GM18868 (cell line): ENCODE results near the gene ETFB.
"Not testable (repeated sequence)": the region's sequence is repeated elsewhere in the genome, so short reads cannot be mapped to it uniquely, and the experiment has no call there.

ENCODE experiments used
- ATAC-seq: cut with Tn5 transposase; IDR thresholded peaks from one replicate; pipeline ENCODE4 v1.9.1; 2021; ENCODE audit warnings: mild to moderate bottlenecking, moderate library complexity; ENCODE audit not compliant: unreplicated experiment

Gene ETFB

DNA sequence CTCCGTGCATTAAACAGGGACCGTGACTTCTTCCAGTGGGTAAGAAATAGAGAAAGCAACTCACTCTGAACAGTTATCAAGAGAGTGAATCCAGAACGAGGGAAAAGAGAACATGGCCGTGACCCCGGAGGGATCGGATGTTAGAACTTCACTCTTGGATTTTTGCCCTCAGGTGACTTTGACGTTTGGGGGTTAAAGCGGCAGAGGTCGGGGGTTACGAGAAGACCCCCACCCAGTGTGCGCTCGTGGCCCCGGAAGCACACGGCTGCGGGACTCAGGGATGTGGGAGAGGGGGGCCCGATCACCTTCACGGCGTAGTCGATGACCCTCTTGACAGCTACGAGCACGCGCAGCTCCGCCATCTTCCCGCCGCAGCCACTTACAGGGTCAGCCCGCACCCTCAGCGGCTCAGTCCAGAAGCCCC, at the start of gene ETFB:
Gene ETFB, minus strand, starts transcription at position 424 of the 424 bp plus-strand sequence. Its CDS starts 62 bp downstream, at position 362.
- ATAC-seq = no peak

DNA sequence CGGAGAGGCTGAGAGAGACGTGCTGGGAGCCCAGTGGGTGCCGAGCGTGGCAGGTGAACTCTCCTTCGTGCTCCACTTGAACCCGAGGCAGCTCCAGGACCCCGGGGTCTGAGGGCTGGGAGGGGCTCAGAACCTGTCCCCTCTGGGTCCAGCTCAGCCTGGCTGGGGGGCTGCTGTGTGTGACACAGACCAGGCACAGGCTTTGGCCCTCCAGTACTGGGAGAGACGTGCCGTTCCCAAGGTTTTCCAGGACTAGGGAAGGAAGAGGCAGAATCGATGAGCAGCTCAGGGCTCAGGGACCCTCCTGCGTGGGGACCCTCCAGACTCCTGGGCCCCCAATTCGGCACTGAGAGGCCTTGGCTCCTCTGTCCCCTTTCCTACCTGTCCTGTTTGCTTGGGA, 49.0 kb upstream of the ETFB start:
- no peak for ATAC-seq

DNA sequence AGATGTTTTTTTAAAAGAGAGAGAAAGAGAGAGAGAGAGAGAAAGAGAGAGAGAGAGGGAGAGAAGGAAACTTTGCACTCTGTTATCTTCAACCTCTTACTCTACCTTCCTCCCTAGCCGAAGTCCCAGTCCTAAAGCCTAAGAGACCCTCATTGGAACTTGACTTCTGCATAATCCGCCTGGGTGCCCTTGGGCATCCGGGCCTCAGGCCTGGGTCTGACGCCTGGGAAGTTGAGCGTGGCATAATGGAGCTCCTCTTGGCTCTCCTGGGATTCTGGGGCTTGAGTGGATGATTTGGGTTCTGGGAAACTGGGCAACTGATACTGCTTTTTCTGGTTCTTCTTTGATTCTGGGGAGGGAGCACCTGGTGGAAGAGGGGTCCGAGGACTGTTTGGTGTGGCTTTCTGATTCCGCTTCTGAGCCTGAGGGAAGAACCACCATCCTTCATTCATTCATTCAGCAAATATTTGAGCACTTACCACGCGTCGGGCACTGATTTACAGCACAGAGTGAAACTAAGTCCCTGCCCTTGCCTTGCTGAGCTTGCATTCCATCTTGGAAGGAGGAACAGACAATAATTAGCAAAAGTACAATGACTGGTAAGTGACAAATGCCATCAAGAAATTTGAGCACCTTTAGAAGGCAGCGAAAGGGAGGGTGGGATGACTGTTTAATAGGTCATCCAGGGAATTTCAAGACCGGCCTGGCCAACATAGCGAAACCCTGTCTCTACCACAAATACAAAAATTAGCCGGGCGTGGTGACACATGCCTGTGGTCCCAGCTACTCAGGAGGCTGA, 45.0 kb upstream of the ETFB start:
- no peak for ATAC-seq

DNA sequence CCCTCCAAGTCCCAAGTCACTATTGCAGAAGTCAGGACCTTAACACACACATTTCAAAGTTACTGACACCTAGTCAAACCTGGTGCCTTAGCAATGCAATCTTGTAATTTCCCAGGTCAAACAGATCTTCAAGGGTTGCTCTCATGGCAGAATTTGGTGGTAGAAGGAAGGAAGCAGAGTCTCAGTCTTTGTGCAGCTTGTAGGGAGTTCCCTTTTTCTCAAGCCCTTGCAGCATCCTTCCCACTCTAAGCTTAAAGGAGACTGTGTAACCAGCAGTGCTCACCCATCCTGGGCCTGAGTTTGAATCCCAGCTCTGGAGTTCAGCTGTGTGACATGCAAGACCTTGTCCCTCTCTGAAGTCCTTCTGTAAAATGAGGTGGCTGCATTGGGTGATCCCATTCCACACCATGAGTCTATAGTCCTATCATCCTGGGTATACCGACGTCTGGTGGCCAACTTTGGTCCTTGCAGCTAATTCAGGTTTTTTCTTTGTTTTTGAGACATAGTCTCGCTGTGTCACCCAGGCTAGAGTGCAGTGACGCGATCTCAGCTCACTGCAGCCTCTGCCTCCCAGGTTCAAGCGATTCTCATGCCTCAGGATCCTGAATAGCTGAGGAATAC, 41.4 kb upstream of the ETFB start:
- ATAC-seq = no peak

DNA sequence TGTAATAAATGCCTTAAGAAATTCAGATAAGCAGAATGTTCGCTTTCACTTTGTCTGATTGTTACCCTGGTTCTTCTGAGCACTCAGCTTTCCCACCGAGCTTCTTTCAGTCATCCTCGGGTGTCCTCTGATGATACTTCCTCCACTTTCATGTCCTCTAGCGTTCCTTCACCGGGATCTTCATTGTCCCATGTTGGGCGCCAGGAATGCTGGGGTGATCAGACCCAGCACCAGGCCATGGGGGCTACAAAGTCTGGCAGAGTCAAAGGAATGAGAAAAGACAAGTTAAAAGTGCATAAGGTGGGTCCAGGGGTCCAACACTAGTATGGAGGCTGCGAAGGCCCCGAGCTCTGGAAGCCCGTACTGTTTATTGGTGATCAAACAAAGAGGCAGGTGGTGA, 35.9 kb upstream of the ETFB start:
- no peak for ATAC-seq

DNA sequence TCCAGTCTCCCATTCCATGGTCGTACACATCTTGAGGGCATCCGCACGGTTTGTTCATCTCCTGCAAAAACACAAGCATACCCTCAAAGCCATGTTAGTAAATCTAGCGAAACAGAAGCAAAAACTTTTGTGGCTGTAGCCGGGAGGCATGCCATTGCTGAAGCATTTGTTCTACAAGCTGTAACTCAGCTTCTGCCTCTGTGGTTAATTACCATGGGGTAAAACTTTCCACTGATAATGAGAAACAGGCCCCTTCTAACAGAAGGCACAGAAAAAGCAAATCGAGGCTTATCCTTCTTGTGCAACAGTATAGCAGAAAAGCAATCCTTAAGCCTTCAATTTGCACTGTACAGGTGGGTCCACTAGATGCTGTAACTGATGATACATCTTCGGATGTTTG, 33.7 kb upstream of the ETFB start:
- ATAC-seq = not testable (repeated sequence)

DNA sequence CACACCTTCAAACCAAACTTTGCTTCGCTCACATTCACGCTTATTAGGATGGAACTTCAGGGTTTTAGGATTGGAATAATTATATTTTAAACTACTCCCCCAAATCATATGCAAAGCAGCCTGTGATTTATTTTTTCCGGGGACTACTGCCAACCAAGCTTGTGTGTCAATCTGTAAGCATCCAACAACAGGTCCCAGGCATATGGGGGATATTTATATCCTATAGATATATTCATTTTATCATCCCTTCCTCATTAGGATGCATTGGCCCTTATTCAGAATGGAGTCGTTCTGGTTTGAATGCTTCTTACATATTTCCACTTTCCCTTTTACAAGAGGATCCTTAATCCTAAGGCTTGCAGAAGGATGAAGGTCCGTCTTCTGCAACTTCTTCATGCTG, 33.0 kb upstream of the ETFB start:
- ATAC-seq = no peak

DNA sequence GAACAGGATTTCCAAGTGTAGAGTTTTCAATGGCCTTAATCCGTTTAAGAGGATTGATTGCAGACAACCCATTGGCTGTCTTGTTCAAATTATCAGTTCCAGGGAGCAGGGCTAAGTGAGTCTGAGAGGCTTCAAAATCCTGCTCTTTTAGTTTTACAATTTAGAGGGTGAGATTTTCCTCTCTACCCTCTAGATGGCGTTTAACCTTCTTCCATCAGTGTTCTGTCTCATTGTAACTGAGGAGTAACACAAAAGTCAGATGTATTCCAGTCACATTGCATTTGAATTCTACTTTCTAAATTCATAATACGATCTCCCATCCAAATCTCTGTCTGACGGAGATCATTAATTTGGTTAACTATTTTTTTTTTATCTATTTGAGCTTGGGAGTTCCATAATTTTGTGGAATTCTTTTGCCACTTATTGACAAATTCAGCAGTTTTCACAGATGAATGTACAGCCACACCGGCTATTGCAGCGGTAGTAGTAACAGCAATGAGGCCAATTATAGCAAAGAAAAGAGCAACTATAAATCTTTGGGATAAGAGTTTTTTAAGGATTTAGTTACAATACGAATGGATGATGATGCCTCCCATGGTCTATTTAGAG, 32.0 kb upstream of the ETFB start:
- no peak for ATAC-seq

DNA sequence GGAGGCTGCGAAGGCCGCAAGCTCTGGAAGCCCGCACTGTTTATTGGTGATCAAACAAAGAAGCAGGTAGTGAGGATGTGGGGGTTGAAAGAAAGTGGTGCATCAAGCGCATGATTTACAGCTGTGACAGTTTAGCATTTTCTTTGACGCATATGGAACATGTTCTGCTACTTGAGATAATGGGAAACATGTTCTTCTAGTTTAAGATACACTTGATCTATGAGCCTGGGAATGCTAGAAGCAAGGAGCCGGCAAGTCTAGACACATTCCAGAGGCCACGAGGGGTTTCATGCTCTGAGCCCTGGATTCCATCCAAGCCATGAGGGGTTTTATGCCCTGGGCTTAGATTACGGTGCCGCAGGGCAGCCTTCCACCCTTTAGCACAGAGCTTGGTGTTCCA, 31.3 kb upstream of the ETFB start:
- ATAC-seq = not testable (repeated sequence)

DNA sequence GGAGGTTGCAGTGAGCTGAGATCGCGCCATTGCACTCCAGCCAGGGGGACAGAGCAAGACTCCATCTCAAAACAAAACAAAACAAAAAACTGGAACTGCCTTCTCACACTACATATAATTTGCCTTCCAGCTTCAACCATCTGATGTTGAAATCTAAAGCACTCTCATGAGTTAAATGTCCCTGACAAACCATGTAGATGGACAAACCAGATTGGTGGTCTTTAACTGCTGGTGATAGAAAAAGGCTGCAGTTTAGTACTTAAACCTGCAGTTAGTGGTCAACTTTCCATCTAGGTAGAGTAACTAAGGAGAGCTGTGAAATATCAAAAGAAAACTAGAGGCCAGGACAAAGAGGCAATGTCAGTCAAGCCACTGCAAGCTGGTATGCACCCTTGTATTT, 30.0 kb upstream of the ETFB start:
- no peak for ATAC-seq

DNA sequence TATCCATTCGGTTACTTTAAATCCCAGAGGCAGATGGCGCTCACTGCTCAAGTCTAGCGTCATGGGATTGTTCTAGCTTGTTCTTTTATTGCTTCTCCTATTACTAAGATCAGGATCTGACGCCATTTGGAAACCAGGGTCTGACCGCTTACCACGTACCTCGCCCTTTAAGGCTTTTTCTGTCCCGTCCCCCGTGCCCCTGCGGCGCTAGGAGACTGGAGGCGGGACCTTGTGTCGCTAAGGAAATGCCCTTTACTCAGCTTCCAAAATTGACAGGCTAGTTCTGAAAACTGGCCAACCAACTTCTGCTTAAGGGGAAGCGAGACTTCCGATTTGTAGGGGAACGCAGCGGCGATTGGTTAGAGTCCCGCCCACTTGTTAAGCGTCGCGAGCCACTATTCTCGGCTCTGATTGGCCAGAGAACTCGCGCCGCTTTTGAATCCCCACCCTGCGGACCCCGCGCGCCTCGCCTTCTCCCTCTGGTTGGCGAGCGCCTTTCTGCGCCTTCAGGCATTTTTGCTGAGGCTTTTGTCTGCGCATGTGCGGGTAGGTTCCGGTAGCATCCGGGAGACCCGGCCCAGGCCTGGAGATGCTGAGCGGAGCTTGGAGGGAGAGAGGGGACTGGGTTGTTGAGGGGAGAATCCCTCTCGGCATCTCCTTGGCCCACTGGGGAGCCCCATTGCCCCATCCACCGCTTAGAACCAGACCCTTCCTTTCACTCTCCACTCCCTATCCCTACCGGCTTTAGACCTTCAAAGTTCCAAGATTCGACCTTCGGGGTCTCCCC, 28.1 kb upstream of the ETFB start:
- peak; percentile 79 for ATAC-seq

DNA sequence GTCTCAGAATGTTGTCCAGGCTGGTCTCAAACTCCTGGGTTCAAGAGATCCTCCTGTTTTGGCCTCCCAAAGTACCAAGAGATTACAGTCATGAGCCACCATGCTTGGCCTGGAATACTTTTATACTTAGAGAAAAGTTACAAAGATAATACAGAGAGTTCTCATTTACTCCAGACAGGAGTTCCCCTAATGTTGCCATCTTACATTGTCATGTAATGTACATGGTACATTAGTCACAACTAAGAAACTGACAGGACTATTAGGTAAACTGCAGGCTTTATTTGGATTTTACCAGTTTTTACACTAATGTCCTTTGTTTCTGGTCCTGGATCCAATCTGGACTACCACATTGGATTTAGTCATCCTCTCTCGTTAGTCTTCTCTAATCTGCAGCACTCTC, 26.5 kb upstream of the ETFB start:
- no peak for ATAC-seq

DNA sequence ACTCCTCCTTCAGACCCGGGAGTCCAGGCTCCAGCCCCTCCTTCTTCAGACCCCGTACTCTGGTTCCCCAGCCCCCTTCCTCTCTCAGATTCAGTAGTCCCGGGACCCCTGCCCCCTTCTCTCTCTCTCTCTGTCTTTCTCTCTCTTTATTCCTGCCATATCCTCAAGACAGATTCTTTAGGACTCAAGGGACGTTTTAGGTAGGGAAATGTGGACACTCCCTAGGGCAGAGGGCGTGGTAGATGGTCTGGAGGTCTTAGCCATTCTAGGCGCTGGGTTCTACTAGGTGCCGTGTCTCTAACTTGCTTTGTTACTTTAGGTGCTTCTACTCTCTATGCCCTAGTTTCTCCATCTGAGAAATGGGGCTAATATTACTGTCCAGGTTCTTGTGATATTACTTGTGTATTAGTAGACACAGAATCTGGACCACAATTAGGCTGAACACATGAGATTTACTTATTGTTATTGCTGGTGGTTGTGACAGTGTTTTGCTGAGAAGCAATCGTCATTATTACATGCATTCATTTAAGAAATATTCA, 25.0 kb upstream of the ETFB start:
- ATAC-seq = no peak

DNA sequence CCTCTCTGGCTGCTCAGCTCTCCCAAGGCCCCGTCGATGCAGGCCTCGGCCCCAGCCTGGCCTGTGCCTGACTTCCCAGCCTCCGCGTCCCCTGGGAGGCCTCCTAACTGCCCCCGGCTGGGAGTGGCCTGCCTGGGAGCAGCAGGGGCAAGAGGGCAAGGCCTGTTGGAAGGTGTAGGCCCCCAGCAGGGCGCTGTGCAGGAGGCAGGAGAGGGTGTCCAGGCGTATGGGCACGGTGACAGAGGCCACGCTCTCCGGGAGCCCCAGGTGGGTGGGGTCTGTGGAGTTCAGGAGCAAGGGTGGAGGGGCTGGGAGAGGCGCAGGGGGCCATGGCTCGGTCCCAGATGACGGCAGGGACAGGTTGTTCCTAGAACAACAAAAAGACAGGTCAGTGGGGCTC, 23.0 kb upstream of the ETFB start:
- no peak for ATAC-seq

DNA sequence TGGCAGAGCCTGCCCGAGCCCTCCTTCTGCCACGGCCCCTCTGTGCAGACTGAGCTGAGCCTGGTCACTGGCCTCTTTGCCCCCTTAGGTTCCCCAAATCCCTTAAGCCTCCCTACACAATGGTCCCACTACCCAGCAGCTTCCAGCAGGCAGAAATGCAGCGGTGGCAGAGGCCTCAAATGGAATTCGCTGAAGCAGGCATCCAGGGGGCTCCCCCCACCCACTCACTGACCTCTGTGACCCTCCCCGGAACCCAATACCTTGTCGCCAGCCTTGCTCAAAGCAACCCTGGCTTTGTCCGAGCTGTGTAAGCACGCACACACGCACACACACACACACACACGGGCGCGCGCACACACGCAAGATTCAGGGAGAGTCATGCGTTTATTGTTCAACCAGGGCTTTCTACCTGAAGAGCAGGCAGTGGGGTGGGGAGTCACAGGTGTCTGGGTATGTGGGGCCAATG, 21.8 kb upstream of the ETFB start, which contains the start of gene LIM2:
Gene LIM2, minus strand, starts transcription at position 51 of the 466 bp plus-strand sequence. CDS start 531 bp downstream, outside the sequence.
- no peak for ATAC-seq

DNA sequence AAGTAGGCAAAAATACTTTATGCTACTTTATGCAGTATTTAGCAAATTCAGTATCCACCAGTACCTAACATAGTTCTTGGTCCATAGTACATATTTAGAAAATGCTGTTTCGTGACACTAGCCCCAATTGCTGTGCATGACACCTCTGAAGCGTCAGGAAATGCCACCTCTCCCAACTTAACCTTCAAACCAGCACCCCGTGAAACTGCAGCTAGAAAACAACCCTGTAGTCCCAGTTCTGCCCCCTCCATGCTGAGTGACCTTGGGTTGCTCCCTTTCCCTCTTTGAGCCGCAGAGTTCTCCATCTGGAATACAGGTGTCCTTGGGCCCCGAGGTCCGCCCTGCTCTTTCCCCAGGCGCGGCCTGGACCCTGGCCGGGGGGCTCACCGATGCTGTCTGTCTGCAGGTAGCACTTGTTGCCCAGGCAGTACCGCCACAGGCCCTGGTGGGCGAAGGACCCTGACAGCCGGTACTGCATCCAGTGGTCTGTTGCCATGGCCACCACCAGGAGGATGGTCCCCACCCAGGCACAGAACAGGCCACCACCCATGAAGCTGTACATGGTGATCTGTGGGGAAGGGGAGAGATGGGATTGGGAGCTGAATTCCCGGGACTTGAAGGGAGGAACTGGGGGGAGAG, 20.8 kb upstream of the ETFB start:
- no peak for ATAC-seq

DNA sequence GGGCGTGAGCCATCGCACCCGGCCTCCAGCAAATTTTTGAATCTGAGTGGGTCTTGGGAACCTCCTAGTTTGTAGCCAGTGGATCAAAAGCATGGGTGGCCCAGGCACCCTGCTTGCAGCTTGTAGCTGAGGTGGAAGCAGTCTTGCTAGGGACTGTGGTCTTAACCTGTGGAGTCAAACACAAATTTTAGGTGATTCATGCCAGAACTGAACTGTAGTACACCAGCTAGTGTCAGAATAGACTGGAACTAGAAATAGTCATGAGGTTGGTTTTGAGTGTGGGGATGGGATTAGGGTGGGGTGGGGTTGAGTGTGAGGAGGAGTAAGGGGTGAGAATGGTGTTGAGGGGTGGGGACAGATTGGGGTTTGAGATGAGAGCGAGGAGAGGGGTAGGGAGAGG, 15.8 kb upstream of the ETFB start:
- ATAC-seq = no peak

DNA sequence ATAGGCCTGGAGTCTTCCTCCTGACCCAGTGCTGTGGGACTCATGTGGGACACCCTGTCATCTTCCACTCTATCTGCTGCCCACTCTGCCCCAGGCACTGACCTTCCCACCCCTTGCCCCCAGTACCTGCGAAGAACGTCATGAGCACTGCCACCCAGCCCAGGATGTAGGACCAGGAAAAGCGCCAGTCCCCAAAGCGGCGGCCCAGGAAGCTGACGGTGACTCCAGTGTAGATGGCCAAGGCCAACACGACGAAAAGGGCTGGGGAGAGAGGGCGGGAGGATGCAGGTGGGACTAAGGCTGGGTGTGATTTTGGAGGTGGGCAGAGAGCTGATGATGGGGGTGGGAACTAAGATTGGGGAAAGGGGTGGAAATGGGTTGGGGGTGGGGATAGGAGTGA, 14.2 kb upstream of the ETFB start:
- no peak for ATAC-seq

DNA sequence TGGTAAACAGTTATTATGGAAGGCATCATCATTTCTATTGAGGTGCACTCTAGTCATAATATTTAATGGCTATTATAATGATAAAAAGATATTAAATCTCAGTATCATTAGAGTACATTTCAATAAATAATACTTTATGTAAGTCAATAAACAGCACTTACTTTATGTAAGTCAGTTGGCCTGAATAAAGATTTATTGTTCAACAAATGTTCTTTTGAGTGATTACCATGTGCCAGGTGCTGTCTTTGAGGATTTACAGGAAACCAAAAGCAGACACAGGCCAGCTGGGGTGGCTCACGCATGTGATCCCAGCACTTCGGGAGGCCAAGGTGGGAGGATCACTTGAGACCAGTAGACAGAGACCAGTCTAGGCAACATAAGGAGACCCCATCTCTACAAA, 11.2 kb upstream of the ETFB start:
- no peak for ATAC-seq

DNA sequence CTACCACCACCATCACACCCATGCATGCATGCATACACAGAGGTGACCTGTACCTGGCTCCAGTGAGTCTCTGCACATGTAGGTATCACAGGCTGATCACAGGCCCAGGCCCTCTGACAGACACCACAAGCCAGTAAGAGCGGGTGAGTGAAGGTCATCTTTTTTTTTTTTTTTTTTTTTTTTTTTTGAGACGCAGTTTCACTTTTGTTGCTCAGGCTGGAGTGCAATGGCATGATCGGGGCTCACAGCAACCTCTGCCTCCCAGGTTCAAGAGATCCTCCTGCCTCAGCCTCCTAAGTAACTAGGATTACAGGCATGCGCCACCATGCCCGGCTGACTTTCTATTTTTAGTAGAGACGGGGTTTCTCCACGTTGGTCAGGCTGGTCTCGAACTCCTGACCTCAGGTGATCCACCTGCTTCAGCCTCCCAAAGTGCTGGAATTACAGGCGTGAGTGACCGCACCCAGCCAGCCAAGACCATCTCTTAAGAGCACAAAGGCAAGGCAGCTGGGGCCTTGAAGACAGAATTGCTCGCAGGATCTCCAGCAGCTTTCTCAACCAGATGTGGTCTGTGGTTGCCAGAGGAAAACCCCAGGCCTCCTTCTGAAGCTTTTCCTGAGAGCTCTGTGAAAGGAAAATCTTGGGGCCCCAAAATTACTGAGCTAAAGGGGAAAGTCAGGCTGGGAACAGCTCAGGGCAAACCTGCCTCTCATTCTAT, 9.5 kb upstream of the ETFB start:
- no peak for ATAC-seq
